ENCODE data around the gene GLRX3.

GLRX3 gene

DNA sequence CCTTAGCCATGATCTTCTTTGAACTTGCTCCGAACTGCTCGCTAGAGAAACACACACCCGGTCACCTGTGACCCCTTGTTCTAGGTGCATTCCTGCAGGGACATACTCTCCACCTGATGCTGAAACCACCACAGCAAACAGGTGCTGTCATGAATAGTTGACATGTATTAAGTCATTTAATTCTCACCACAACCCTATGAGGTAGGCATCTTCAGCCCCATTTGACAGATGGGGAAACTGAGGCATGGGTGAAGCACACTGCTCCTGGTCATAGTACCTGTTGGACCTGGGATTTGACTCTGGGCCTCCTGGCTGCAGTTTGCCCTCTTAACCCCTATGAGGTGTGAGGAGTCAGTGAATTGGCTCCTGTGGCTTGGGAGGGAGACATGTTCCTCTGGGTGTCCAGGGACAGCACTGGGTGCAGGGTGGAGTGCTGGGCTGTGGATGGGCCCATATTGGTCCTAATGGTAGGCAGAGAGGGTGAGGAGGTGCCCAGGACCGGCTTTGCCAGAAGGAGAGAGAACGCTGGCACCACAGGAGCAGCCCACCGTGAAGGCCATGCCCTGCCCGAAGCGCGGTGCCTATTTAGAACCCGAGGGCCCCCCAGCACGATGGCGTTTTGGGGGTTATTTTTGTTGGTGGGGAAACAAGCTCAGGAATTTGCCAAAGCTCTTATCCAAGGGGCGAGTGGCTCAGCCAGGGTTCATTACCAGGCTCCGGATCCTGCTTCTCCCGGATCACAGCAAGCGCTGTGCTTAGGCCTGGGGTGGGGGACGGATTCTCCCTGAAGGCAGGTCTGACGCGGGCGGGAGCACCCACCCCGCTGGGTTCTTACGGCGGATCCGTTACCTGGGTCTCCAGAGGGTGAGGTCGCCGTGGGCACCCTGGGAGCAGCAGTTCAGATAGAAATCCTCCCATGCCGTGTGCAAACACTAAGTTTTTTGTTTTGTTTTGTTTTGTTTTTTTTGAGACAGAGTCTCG is 52.3 kb downstream of the GLRX3 start:
- no peak overlapping the region for H3K4me3 ChIP-seq (ENCODE audit: low read length)
- no peak for TF ChIP-seq ZNF274 (IDR thresholded peaks at IDR 0.05; ENCODE audit: low read depth, low read length)

- H3K4me3 ChIP-seq (ENCODE audit: low read length) = no peak overlapping the region
- TF ChIP-seq ZNF274 (IDR thresholded peaks at IDR 0.05; ENCODE audit: low read depth, low read length) = no peak
These were observed 53.4 kb downstream of the GLRX3 start for GRCh38 chr10:130189608-130190054.

DNA sequence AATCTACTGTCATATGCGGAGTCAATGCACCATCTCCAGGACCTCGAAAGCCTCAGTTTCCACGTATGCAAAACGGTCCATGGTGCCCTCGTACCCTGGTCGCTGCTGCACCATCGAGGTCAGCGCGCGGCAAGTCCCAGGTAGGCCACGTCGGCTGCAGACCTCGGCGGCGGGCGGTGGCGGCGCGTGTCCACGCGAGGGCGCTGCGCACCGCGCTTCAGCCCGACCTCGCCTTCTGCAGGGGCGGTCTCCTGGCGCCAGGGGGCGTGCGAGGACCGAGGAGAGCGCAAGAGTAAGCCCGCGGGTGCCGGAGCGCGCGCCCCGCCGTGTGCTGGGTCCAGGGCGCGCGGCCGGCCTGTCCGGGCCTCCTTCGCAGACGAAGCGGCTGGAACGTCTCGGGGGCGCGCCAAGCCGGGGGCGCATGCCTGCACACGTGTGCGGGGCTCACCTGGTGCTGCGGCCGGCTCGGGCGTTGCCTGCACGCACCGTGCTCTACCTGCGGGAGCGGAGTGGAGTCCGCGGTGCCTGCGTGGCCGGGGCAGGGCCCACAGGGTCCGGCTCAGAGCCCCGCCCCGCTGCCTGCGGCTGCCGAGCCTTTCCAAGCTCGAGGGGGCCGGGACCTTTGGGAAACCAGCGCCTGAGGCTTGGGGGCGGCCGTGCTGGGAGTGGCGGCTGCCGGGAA is 54.0 kb downstream of the GLRX3 start:
- TF ChIP-seq ZNF274 (IDR thresholded peaks at IDR 0.05; ENCODE audit: low read depth, low read length) = no peak
- peak overlapping the region; percentile 38; the same call in 1 of the 2 replicates for H3K4me3 ChIP-seq (ENCODE audit: low read length)

DNA sequence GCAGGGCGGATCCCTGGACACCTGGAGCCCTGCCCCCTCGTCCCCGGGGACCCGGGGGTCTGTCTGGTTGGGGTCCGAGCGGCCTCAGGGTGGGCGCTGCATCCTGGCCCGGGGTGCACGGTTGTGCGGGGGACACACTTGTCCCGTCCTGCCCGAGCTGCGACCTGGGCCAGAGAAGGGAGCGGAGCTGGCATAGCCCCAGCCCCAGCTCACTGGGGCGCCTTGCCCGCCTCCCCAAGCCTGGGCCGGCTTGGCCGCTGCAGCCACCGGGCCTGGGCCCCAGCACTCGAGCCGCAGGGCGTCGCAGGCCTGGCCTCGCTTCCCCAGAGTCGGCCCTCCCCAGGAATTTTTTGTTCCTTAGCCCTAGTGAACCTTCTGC is 54.5 kb downstream of the GLRX3 start:
- no peak overlapping the region for H3K4me3 ChIP-seq (ENCODE audit: low read length)
- no peak for TF ChIP-seq ZNF274 (IDR thresholded peaks at IDR 0.05; ENCODE audit: low read depth, low read length)

DNA sequence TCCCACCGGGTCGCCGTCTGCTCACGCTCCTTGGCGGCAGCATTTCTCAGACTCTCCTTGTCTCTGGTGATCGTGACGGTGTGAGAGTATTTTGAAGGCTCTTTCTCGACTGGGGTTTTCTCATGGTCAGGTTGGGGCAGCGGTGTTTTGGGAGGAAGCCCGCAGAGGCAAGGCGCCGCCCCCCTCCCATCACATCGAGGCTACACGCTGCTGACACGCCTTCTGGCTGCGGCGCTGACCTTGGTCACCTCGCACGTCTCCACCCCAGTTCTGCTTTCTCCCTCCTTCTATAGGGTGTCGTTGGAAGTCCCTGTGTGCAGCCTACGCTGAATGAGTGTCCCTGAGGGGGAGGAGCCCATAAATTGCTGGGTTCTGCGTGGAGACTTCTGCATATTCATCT is 55.2 kb downstream of the GLRX3 start:
- no peak overlapping the region for H3K4me3 ChIP-seq (ENCODE audit: low read length)
- TF ChIP-seq ZNF274 (IDR thresholded peaks at IDR 0.05; ENCODE audit: low read depth, low read length) = no peak

DNA sequence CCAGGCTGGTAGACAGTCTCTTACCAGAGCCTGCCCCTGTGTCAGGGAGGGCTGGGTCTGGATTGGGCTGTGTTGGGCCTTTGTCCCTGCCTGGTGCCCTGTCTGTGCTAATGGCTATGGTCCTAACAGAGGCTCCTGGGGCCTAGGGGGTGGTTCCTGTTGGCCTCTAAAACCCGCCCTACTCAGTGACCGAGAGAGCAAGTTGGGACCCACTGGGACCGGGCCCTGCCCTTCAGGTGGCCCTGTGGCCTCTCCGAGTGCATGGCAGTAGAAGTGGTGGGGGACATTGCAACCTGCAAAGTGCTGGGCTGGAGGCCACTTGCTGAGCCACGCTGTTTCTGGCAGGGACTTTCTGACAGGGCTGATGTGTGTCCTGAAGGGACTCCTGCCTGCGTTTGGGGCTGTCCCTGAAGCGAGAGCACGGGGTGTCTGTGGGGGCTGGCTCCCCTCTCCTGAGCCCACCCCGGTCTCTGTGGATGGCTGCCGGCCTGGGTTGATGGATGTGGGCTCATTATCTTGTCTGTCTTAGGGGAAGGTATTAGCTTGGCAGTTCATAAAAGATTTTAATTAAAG is 56.2 kb downstream of the GLRX3 start:
- no peak for TF ChIP-seq ZNF274 (IDR thresholded peaks at IDR 0.05; ENCODE audit: low read depth, low read length)
- H3K4me3 ChIP-seq (ENCODE audit: low read length) = no peak overlapping the region

- H3K4me3 ChIP-seq (ENCODE audit: low read length) = no peak overlapping the region
- TF ChIP-seq ZNF274 (IDR thresholded peaks at IDR 0.05; ENCODE audit: low read depth, low read length) = no peak
These were observed 56.8 kb downstream of the GLRX3 start for GRCh38 chr10:130193033-130193432.

DNA sequence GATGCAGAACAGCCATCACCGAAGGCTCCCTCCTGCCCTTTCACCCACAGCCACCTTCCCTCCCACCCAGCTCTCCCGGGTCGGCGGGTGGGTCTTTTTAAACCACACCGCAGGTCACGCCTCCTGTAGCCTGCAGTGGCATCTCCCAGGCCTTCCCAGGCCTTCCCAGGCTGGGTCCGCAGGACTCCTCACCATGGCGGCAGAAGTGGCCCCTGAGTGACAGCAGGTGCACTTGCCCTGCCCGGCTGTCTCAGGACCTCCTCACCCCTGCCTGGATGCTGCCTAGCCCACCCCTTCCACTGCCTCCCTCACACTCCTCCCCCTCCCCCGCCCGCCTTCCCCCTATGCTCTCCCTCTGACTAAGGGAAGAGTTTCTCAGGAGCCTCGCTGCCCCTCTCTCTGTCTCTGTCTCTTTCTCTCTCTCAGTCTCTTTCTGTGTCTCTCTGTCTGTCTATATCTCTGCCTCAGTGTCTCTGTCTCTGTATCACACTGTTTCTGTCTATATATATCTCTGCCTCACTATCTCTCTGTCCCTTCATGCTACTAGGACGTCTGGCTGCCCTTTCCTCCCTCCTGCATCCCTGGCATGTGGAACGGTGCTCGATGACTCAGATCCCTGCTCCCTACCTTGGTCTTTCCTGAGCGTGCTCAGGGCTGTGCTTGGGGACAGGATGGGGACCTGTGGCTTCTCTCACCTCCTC is 57.5 kb downstream of the GLRX3 start:
- H3K4me3 ChIP-seq (ENCODE audit: low read length) = no peak overlapping the region
- no peak for TF ChIP-seq ZNF274 (IDR thresholded peaks at IDR 0.05; ENCODE audit: low read depth, low read length)

- TF ChIP-seq ZNF274 (IDR thresholded peaks at IDR 0.05; ENCODE audit: low read depth, low read length) = no peak
- H3K4me3 ChIP-seq (ENCODE audit: low read length) = no peak overlapping the region
These were observed 58.2 kb downstream of the GLRX3 start for GRCh38 chr10:130194194-130194990.

DNA sequence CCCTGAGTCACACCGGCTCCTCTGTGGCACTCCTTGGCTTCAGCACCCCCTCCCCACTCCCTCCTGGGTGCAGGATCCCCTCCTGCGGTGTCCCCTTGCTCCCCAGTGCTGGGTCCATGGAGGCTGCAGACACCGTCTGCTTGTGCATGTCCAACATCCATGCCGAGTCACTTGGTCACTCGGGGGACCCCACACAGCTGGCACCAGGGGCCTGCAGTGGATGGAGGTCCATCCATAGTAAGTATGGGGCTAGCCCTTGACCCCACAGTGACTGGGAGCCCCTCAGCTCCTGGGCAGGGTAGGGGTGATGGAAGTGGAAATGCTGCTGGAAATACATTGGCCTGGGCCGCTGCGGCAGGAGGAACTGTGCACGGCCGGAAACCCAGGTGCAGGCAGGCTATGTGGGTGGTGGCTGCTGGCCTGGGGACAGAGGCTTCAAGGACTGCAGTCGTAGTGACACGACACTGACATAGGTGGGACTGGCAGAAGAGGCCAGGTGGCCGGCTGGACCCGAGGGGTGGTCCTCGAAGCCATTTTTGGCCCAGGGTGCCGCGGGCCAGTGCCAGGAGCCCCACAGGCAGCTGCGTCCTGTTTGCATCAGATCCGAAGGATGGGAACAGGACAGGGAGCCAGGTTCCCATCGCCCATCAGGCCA is 58.9 kb downstream of the GLRX3 start:
- TF ChIP-seq ZNF274 (IDR thresholded peaks at IDR 0.05; ENCODE audit: low read depth, low read length) = no peak
- H3K4me3 ChIP-seq (ENCODE audit: low read length) = no peak overlapping the region

GRCh38 chr10:130195746-130196294 is 59.6 kb downstream of the GLRX3 start:
- no peak overlapping the region for H3K4me3 ChIP-seq (ENCODE audit: low read length)
- no peak for TF ChIP-seq ZNF274 (IDR thresholded peaks at IDR 0.05; ENCODE audit: low read depth, low read length)
